SK-N-SH treated with all-trans-retinoic acid at 6 μM for 48 hours (cell line): ENCODE results near the gene TFR2.

Source experiments
- ARNTL ChIP-seq: fragments of 450-650 bp; formaldehyde crosslinking; IDR thresholded peaks from 2 replicates; pipeline ENCODE4 v1.5.0; 2020; ENCODE audit warnings: low read depth, mild to moderate bottlenecking, moderate library complexity, borderline replicate concordance
- CREB5 ChIP-seq: fragments of 250-450 bp; sonication (Bioruptor Pico); IDR thresholded peaks from 2 replicates; pipeline ENCODE4 v1.5.1; 2020; ENCODE audit warnings: low read depth, mild to moderate bottlenecking, moderate library complexity
- ESRRG ChIP-seq: fragments of 250-450 bp; sonication (Bioruptor Pico); IDR thresholded peaks from 2 replicates; pipeline ENCODE4 v1.6.1; 2021; ENCODE audit warnings: mild to moderate bottlenecking
- TCF4 ChIP-seq: fragments of 250-450 bp; sonication (Bioruptor Pico); IDR thresholded peaks from 2 replicates; pipeline ENCODE4 v1.8.0; 2021; ENCODE audit warnings: mild to moderate bottlenecking, moderate library complexity, borderline replicate concordance
- TOX ChIP-seq: fragments of 250-450 bp; sonication (Bioruptor Pico); IDR thresholded peaks from 2 replicates; pipeline ENCODE4 v1.8.0; 2021; ENCODE audit warnings: mild to moderate bottlenecking, moderate library complexity, borderline replicate concordance

GRCh38 chr7:100687751-100688300 is 46.5 kb upstream of the TFR2 start:
- no peak for TF ChIP-seq ARNTL
- TF ChIP-seq TCF4 (CRISPR knock-in tag): no peak
- no peak for TF ChIP-seq CREB5
- no peak for TF ChIP-seq ESRRG (CRISPR knock-in tag)
- TF ChIP-seq TOX (CRISPR knock-in tag): no peak
